Stomach (tissue), 9 donors: ENCODE data around the gene MAP3K12. TPM values are rescaled to one million over a fixed set of nuclear protein-coding genes. Genes with fewer than 3 reads are reported as not detected.
"Not testable (repeated sequence)": the region's sequence is repeated elsewhere in the genome, so short reads cannot be mapped to it uniquely, and the experiment has no call there.

Experiments used
- DNase-seq, 2 donors: peaks; one replicate each; pipeline versions ENCODE4 v3.0.0 to v3.0.0-alpha.2; 2013 to 2019
- H3K27ac ChIP-seq, 5 donors: fragments of 200-600 bp in 4 of 5; sonication (generic) in 4 of 5; one replicate each; pipeline ENCODE4 v1.5.1; 2013 to 2019; ENCODE audit warnings: mild to moderate bottlenecking in 1 of 5, moderate library complexity in 1 of 5
- H3K27me3 ChIP-seq, 3 donors: fragments of 200-600 bp; sonication (generic); one replicate each; pipeline ENCODE4 v1.5.1; 2017 to 2019; ENCODE audit warnings: mixed run types in 1 of 3
- H3K36me3 ChIP-seq, 4 donors: fragments of 200-600 bp; sonication (generic); 1 replicate in 3 of 4; 2 replicates in 1 of 4; pipeline ENCODE4 v1.5.1; 2016 to 2019
- H3K4me1 ChIP-seq, 4 donors: fragments of 200-600 bp; sonication (generic); one replicate each; pipeline ENCODE4 v1.5.1; 2016 to 2019
- H3K4me3 ChIP-seq, 4 donors: fragments of 200-600 bp; sonication (generic) in 3 of 4; one replicate each; pipeline ENCODE4 v1.5.1; 2016 to 2019; ENCODE audit warnings: mild to moderate bottlenecking in 1 of 4
- H3K9me3 ChIP-seq, 4 donors: fragments of 200-600 bp; sonication (generic); one replicate each; pipeline ENCODE4 v1.5.1; 2016 to 2019
- CTCF ChIP-seq, 7 experiments: fragments of 450-650 bp in 4 of 7; fragments of 200-600 bp in 3 of 7; sonication (generic) in 3 of 7; IDR thresholded peaks; one replicate each; pipeline ENCODE4 v1.5.1; 2016 to 2019; ENCODE audit warnings: antibody characterized with exemption in 7 of 7, control low read depth in 2 of 7, mild to moderate bottlenecking in 1 of 7
- EP300 ChIP-seq: sonication (generic); formaldehyde crosslinking; IDR thresholded peaks from one replicate; pipeline ENCODE4 v1.6.1; 2017; ENCODE audit warnings: antibody characterized with exemption
- POLR2A ChIP-seq, 4 donors: fragments of 450-650 bp; IDR thresholded peaks; one replicate each; pipeline ENCODE4 v1.6.1; 2016; ENCODE audit warnings: antibody characterized with exemption in 4 of 4, control low read depth in 2 of 4, mild to moderate bottlenecking in 1 of 4, moderate library complexity in 1 of 4
- POLR2AphosphoS5 ChIP-seq, 3 donors: sonication (generic); formaldehyde crosslinking; IDR thresholded peaks; one replicate each; pipeline ENCODE4 v1.6.1; 2016; ENCODE audit warnings: antibody characterized with exemption in 3 of 3
- WGBS, 5 donors: extraction: QIAGEN DNeasy Blood & Tissue Kit in 3 of 5; methylation state at CpG; one replicate each; pipeline versions ENCODE4 v1.1.5 to v1.1.7; 2013 to 2018; 5-methylcytosine and 5-hydroxymethylcytosine counted together
- intact Hi-C: fragments of 100-400 bp; cut with DNase I; formaldehyde crosslinking; loops from one replicate; pipeline ENCODE4 v1.15.1; 2023; ENCODE audit warnings: low total_unique reads
- polyA plus RNA-seq, 3 donors: library from polyadenylated mRNA; stranded (reverse); fragments of 200-250 nt; gene quantifications; one replicate each; pipeline ENCODE4 v1.2.3, GENCODE V29; 2013
- total RNA-seq, 5 donors: library from RNA; depleted of rRNA; stranded (reverse); fragments of >200 nt; gene quantifications; one replicate each; pipeline versions ENCODE4 v1.1.0 to v1.2.3, GENCODE V29; 2014 to 2016
- donor health status: healthy with polysubstance abuse.
- donor health status: Bipolar disorder and iron deficiency.
- donor health status: healthy.

MAP3K12 gene
- total and polyA plus RNA-seq, 8 donors = 5.4 to 279 (median 13.4) TPM

DNA sequence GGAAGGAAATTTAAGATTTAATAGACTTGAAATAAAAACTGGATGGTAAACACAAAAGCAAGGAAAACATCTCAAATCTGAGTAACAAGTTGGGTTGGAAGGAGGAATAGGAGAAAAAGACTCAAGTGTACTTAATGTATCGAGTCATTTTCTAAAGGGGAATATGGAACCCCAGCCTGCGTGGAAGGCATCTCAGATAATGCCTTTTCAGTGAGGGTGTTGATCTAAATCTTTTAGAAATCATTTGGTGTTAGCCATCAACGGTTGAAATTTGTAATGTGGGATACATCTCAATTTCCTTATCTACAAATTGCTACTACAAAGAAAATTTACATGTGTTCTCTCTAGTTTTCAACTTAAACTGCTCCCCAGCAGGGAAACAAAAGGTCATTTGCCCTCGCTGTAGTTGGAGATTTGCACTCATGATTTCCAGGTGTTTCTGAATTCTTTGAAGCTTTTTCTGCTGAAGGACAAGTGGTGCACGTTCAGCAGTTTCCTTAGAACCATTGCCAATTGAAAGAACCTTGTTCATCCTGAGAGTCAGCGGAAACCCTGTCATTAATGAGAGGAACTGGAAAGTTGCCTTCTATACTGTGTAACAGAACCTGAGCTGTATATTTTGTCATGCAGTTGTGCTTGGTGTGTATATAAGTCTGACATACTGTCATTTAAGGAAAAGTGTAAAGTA is 45.2 kb downstream of the MAP3K12 start:
- peaks cover 49 to 53% (median 51%) of the 10 kb centered on the region in 4 donors for H3K36me3 ChIP-seq

GRCh38 chr12:53452159-53453077 is 46.8 kb downstream of the MAP3K12 start:
- TF ChIP-seq CTCF (IDR thresholded peaks at IDR 0.05) = peak in 4 of 7 experiments; percentile 16 to 40 (median 22)
- peak in 2 of 3 donors; percentile 53 to 70 for TF ChIP-seq POLR2AphosphoS5 (IDR thresholded peaks at IDR 0.05)
- no peak for TF ChIP-seq POLR2A (IDR thresholded peaks at IDR 0.05)
- no peak for TF ChIP-seq EP300
- Histone ChIP-seq H3K4me3 (peak overlapping the region; percentile 74 to 89 (median 82)), H3K9me3 (no peaks in the 10 kb centered on the region), H3K36me3 (peaks cover 33 to 53% (median 49%) of the 10 kb centered on the region in 4 donors), H3K27ac (peak overlapping the region; percentile 96 to 99 (median 98)), H3K4me1 (peaks cover 20 to 55% (median 37%) of the 10 kb centered on the region in 4 donors), H3K27me3 (no peaks in the 10 kb centered on the region)
- peak; percentile 86 to 96 for DNase-seq
- intact Hi-C loops = no loop called here
- WGBS, 5 donors = 0 to 2% (median 1%) methylated on average over 33 to 62 of the region's 82 CpGs

More for the DNA sequence above, 45.2 kb downstream of the MAP3K12 start:
- Histone ChIP-seq H3K4me1 (peaks cover 20 to 63% (median 37%) of the 10 kb centered on the region in 4 donors), H3K9me3 (no peaks in the 10 kb centered on the region), H3K4me3 (peak overlapping the region in 2 of 4 donors; percentile 78 to 86), H3K27ac (peak overlapping the region in 1 of 5 donors; percentile 98), H3K27me3 (no peaks in the 10 kb centered on the region)
- intact Hi-C loops = no loop called here
- no peak for DNase-seq
- 16 to 23% (median 22%) methylated on average over 6 of the region's 6 CpGs for WGBS, 5 donors
- TF ChIP-seq POLR2A (IDR thresholded peaks at IDR 0.05) (no peak), POLR2AphosphoS5 (IDR thresholded peaks at IDR 0.05) (no peak), EP300 (no peak), CTCF (IDR thresholded peaks at IDR 0.05) (no peak)

- Histone ChIP-seq H3K27ac (peak within 1 kb of the TSS; percentile 96 to 99 (median 98)), H3K36me3 (peaks cover 30 to 53% (median 49%) of the 10 kb centered on the region in 4 donors), H3K27me3 (no peaks in the 10 kb centered on the region), H3K4me1 (peaks cover 20 to 48% (median 33%) of the 10 kb centered on the region in 4 donors), H3K4me3 (peak within 1 kb of the TSS; percentile 74 to 89 (median 82)), H3K9me3 (no peaks in the 10 kb centered on the region)
- DNase-seq = peak; percentile 97 to 100
- intact Hi-C loops = no loop called here
- WGBS, 5 donors = 0 to 1% (median 0%) methylated on average over 18 to 30 of the region's 32 CpGs
- TF ChIP-seq EP300 = no peak
- TF ChIP-seq POLR2AphosphoS5 (IDR thresholded peaks at IDR 0.05) = peak; percentile 92 to 98 (median 92)
- TF ChIP-seq POLR2A (IDR thresholded peaks at IDR 0.05) = peak in 1 of 4 donors; percentile 53
- TF ChIP-seq CTCF (IDR thresholded peaks at IDR 0.05) = peak in 5 of 7 experiments; percentile 68 to 99 (median 87)
Measured at GRCh38 chr12:53451661-53452158, 47.5 kb downstream of the MAP3K12 start, which contains the start of gene PCBP2. Gene PCBP2, plus strand, starts transcription at chr12:53452102. Its CDS starts 2,699 bp downstream, at chr12:53454801.

- intact Hi-C loops = no loop called here
- no peak for TF ChIP-seq POLR2AphosphoS5 (IDR thresholded peaks at IDR 0.05)
- TF ChIP-seq CTCF (IDR thresholded peaks at IDR 0.05) = no peak
- TF ChIP-seq EP300 = no peak
- no peak for TF ChIP-seq POLR2A (IDR thresholded peaks at IDR 0.05)
Measured at GRCh38 chr12:53450936-53451335, 48.3 kb downstream of the MAP3K12 start.

DNA sequence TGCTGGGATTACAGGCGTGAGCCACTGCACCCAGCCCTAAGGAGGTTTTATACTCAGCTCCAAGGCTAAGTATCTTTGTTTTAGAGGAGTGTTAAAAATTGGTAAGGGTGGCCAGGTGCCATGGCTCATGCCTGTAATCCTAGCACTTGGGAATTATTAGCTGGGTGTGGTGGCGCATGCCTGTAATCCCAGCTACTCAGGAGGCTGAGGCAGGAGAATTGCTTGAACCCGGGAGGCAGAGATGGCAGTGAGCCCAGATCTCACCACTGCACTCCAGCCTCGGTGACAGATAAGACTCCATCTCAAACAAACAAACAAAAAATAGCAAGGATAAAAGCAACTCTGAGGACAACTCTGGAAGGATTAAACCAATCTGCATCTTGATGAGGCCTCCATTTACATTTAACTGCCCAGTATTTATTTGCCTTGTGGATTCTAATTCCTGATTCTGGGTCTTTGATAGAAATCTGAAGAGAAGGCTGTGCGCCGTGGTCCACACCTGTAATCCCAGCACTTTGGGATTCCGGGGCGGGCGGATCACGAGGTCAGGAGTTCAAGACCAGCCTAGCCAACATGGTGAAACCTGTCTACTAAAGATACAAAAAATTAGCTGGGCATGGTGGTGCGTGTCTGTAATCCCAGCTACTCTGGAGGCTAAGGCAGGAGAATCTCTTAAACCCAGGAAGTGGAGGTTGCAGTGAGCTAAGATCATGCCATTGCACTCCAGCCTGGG is 54.5 kb downstream of the MAP3K12 start:
- WGBS, 5 donors = 79 to 89% (median 81%) methylated on average over 11 of the region's 11 CpGs
- Histone ChIP-seq H3K4me1 (peaks cover 27 to 49% (median 42%) of the 10 kb centered on the region in 4 donors), H3K27ac (peak overlapping the region; percentile 61 to 96 (median 92)), H3K4me3 (peak overlapping the region in 3 of 4 donors; percentile 16 to 69 (median 17)), H3K36me3 (peaks cover 14 to 56% (median 54%) of the 10 kb centered on the region in 4 donors)
- DNase-seq, H3K27me3 ChIP-seq, H3K9me3 ChIP-seq, intact Hi-C loops: not testable (repeated sequence)

More at GRCh38 chr12:53450936-53451335, 48.3 kb downstream of the MAP3K12 start:
- H3K4me3 ChIP-seq = no peak overlapping the region
- H3K27ac ChIP-seq = peak overlapping the region in 1 of 5 donors; percentile 99
- no peaks in the 10 kb centered on the region for H3K9me3 ChIP-seq
- H3K4me1 ChIP-seq = peaks cover 20 to 42% (median 28%) of the 10 kb centered on the region in 4 donors
- WGBS, 5 donors = 83 to 90% (median 85%) methylated on average over 7 of the region's 7 CpGs
- no peaks in the 10 kb centered on the region for H3K27me3 ChIP-seq
- H3K36me3 ChIP-seq = peaks cover 29 to 53% (median 49%) of the 10 kb centered on the region in 4 donors
- no peak for DNase-seq
